Measurements from ENCODE around the gene BMF.

Gene BMF

DNA sequence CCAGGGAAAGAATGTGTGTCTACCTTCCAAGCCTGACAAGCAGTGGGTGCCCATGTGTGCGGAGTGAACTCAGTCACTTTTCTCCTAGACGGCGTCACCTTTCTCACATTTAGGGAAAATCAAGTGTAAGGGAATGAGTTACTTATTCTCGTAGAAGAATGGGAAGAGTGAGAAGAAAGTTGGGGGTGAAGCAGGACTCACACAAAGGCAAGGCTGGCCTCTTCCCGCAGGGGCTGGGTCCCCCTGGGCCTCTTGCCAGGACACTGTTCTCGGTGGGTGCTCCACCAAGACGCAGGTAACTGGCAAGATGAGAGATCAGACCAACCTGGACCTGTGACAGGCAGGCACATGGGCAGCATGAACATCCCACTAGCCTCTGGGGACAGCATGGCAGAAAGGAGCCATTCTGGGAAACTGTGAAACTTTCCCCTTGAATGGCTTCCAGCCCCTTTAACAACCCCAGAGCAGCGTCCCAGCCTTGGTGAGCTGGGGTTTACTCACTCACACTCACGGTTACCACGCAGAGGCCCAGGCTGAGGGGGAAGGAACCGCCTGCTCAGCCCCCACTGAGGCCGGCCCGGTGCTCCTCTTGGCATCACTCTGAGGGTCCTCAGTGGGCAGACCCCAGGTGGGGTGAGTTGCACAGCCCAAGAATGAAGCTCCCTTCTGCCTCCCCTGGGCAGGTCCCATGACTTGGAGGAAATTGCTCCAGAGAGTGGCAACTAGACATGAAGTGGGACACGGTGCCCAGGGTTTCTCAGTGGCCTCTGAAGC, 54.7 kb downstream of the BMF start:
- peak; percentile 65 for FAIRE-seq
- TF ChIP-seq TAF1 (IDR thresholded peaks at IDR 0.05; ENCODE audit: borderline replicate concordance, low read depth, low read length) (no peak), POLR2AphosphoS5 (IDR thresholded peaks at IDR 0.05; ENCODE audit: low read depth, low read length) (no peak), POLR2A (IDR thresholded peaks at IDR 0.05; ENCODE audit: low read depth, low read length) (no peak)
- no peak for DNase-seq (ENCODE audit: insufficient read length)

DNA sequence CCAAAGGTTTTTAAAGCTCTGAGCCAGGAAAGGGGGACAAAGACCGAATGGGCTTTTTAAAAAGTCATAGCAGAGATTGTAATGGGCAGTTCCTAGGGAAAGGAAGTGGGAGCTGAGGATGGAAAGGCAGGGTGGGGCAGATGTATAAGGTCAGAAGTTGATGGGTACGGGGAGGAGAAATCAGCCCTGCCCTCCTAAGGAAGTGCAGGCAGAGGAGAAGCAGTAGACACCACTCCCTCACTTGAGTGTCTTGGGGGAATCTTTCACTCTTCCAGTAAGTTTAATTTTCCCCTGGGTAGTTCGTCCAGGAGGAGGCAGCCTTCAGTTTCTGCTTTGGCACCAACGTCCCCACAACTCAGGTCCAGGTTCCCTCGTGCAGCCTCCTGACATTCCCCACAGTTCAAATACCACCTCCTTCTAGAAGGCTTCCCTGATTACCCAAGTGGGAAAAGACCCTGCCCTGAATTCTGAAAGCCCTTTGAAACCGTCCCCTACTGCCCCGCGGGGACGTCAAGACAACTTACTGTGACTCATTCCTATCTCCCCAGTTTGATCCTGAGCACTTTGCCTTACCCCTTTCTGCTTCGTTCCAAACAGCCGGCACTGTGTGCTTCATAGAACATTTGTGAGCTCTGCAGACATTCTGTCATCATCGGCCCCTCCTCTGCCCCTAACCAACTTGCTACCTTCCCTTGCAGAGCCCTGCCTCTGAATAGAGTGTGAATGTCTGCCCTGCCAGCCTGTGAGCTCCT, 55.4 kb downstream of the BMF start:
- DNase-seq (ENCODE audit: insufficient read length), result no peak
- TF ChIP-seq TAF1 (IDR thresholded peaks at IDR 0.05; ENCODE audit: borderline replicate concordance, low read depth, low read length), result no peak
- no peak for TF ChIP-seq POLR2A (IDR thresholded peaks at IDR 0.05; ENCODE audit: low read depth, low read length)
- no peak for TF ChIP-seq POLR2AphosphoS5 (IDR thresholded peaks at IDR 0.05; ENCODE audit: low read depth, low read length)
- peak; percentile 36 for FAIRE-seq

DNA sequence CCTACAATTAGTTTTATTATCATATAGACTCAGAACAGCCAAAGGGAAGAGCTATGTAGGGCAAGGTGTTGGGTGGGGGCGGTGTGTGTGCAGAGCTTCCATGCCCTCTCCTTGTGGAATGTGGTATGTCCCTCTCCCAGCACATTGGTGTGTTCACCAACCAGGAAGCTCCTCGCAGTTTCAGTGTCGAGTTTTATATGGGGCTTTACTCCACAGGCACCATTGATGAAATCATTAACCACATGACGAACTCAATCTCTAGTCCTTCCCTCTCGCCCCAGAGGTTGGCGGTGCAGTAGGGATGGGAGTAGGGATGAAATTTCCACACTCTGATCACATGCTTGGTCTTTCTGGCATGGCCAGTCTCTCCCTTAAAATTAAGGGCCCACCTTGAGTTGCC, 56.1 kb downstream of the BMF start:
- FAIRE-seq (no peak), DNase-seq (ENCODE audit: insufficient read length) (no peak)
- TF ChIP-seq POLR2AphosphoS5 (IDR thresholded peaks at IDR 0.05; ENCODE audit: low read depth, low read length) (no peak), POLR2A (IDR thresholded peaks at IDR 0.05; ENCODE audit: low read depth, low read length) (no peak), TAF1 (IDR thresholded peaks at IDR 0.05; ENCODE audit: borderline replicate concordance, low read depth, low read length) (no peak)

DNA sequence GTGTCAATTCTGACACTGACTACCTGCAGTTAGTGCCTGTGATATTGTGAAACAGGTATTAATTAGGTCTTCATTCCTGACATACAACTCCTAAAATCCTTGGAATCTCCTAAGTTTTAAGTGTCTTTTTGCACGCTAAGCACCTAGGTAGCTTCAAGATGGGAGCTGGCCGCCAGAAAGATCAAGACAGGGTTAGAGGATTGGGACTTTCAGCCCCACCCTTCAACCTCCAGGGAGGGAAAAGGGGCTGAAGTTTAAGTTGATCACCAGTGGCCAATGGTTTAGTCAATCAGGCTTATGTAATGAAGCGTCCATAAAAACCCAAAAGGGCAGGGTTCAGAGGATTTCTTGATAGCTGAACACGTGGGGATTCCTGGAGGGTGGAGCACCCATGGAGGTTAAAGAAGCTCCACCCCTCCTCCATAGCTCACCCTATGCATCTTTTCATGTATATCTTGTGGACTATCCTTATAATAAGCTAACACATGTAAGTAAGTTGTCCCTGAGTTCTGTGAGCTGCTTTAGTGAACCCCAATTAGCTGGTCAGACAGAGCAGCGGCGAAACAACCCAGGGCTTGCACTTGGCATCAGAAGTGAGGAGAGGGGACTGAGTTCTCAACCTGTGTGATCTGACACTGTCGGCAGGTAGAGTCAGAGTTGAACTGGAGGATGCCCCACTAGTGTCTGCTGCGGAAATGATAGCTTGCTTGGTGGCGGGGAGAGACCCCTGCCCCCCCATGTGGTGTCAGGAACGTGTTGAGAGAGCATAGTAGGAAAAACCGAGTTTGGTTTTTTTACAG, 56.9 kb downstream of the BMF start:
- TF ChIP-seq POLR2A (IDR thresholded peaks at IDR 0.05; ENCODE audit: low read depth, low read length) (no peak), POLR2AphosphoS5 (IDR thresholded peaks at IDR 0.05; ENCODE audit: low read depth, low read length) (no peak), TAF1 (IDR thresholded peaks at IDR 0.05; ENCODE audit: borderline replicate concordance, low read depth, low read length) (no peak)
- no peak for FAIRE-seq
- DNase-seq (ENCODE audit: insufficient read length), result no peak

DNA sequence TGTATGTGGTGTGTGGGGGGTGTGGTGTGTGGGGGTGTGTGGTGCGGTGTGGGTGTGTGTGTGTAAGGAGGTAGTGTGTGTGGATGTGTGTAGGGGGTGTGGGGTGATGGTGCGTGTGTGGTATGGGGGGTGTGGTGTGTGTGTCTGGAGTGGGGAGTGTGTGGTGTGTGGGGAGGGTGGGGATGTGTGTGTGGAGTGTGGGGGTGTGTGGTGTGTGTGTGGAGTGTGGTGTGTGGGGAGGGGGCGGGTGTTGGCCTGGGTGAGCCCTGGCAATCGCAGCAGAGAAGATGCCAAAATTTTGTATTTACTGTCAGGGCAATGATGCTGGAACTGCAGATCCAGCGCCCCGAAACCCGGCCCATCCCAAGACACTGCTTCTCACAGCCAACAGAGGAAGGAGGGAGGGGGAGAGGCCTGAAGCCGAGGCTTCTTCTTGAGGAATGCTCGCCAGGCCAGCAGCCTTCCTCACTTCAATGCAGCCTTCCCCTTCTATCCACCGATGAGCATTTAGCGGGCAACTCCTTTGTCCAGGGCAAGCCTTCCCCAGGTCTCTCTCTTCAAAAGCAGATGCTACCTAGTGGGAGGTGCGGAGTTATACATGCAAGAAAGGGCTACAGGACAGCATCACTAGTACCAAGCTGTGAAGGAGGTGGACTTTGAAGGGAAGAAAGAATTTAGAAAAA, 57.8 kb downstream of the BMF start:
- peak; percentile 75 for FAIRE-seq
- no peak for DNase-seq (ENCODE audit: insufficient read length)
- TF ChIP-seq POLR2AphosphoS5 (IDR thresholded peaks at IDR 0.05; ENCODE audit: low read depth, low read length) (no peak), TAF1 (IDR thresholded peaks at IDR 0.05; ENCODE audit: borderline replicate concordance, low read depth, low read length) (no peak), POLR2A (IDR thresholded peaks at IDR 0.05; ENCODE audit: low read depth, low read length) (no peak)

DNA sequence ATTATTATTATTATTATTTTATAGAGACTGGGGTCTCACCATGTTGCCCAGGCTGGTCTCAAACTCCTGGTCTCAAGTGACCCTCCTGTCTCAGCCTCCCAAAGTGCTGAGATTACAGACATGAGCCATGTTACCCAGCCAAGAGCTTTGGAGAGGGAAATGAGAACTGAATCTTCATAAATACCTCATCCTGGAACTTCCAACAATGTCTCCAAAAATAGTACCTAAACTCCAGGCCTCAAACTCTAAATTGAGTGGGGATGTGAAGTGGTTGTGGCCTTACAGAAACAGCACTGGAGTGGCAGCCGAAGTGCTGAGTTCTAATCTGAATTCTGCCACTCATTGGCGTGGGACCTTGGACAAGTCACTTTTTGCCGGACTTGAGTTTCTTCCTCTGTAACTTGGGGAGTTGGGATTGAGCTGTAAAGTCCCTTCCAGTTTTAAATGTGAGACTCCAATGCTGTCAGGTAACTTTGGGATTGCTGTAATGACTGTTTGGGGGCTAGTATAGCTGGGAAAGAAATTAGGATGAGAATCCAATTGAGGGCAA, 59.7 kb downstream of the BMF start:
- FAIRE-seq (no peak), DNase-seq (ENCODE audit: insufficient read length) (no peak)
- no peak for TF ChIP-seq POLR2AphosphoS5 (IDR thresholded peaks at IDR 0.05; ENCODE audit: low read depth, low read length)

DNA sequence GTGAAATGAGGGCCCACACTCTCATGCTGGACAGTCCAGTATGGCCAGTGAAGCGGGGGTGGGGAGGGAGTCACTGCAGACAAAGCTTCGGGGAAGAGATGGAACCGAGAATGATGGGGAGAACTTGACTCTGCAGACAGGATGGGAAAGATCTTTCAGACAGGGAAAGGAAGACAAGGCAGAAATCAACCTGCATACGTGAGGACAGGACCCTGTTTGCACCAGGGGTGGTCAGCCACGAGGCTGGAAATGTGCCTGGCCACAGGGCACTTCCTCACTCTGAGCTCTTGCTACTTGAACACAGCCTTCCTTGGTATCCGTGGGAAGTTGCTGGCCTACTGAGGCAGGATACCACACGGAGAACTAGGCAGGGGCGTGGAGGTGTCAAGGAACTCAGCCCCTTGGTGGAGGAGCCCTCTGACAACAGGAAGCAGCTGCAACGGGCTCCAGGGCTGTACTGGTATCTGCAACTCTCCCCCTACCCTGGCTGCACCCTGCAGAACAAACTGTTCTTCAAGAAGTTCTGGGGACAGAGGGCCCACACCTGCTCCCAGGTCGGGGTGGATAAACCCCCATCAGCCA, 60.4 kb downstream of the BMF start:
- FAIRE-seq, result no peak
- no peak for TF ChIP-seq TAF1 (IDR thresholded peaks at IDR 0.05; ENCODE audit: borderline replicate concordance, low read depth, low read length)
- no peak for TF ChIP-seq POLR2AphosphoS5 (IDR thresholded peaks at IDR 0.05; ENCODE audit: low read depth, low read length)
- TF ChIP-seq POLR2A (IDR thresholded peaks at IDR 0.05; ENCODE audit: low read depth, low read length), result no peak; the same call in 1 of the 2 replicates
- no peak for DNase-seq (ENCODE audit: insufficient read length)

DNA sequence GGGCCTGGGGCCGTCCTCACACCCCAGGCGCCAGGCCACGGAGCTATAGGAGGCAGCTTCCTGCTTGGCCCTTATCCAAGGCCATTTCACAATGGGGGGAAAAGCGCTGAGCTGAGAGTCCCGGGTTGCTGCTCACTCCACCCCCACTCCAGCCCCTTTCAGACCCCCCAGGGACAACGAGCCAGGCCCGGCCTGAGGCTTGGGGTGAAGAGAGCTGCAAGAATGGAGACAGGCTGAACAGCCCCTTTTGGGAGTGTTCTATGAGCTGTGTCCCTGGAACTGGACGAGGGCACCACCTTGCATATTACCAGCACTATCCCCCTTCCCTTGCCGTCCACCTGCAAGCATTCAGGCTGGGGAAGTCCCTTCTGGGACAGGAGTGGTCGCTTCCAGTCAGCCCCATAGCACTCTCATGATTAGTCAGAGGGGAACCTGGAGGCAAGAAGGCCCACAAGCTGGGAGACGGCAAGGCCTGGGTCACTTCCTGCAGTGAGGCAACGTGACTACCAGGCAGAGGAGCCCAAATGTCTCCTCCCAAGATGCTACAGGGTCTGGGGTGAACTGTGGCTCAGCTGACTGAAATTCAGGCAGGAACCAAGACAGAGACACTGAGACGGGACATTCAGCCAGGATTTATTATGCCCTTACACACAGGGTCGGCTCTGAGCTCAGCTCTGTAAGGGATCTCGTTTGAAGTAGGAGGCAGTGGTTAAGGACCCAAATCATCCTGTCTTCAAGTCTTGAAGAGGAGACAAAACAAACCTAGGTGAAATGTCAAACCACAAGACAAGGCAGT, 61.1 kb downstream of the BMF start:
- TF ChIP-seq TAF1 (IDR thresholded peaks at IDR 0.05; ENCODE audit: borderline replicate concordance, low read depth, low read length), result no peak
- peak; percentile 43; the same call in 1 of the 2 replicates for TF ChIP-seq POLR2A (IDR thresholded peaks at IDR 0.05; ENCODE audit: low read depth, low read length)
- peak; percentile 93 for FAIRE-seq
- peak; percentile 79 for DNase-seq (ENCODE audit: insufficient read length)

DNA sequence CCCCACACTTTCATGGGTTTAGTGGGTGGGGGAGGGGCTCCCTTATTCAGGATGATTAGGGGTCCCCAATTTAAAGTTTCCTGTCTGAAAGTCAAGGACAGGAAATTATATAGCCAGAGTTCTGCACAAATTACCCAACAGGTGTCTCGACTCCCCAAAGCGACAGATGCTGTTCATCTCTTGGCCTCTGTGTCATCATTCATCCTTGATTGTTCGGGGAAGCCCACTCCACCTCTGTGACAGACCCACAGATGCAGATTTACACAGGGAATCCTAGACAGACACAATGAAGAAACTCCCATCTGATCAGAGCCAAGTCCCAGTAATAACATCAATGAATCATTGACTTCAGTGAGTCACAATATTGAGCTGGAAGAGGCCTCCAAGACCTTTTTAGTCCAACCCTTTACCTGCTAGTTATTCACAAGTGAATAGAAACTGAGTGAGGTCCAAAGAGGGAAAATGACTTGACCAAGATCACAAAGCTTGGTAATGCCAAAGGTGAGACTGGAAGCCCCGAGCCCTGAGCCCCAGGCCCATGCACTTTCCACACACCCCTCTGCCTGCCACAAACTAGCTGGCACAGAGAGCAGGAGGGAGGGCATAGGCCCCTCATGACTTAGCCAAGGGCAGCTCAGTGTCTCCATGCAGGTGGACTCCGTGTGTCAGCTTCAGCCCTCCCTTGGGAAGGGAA, 61.8 kb downstream of the BMF start:
- TF ChIP-seq POLR2AphosphoS5 (IDR thresholded peaks at IDR 0.05; ENCODE audit: low read depth, low read length) (no peak), POLR2A (IDR thresholded peaks at IDR 0.05; ENCODE audit: low read depth, low read length) (no peak), TAF1 (IDR thresholded peaks at IDR 0.05; ENCODE audit: borderline replicate concordance, low read depth, low read length) (no peak)
- peak; percentile 27 for FAIRE-seq
- DNase-seq (ENCODE audit: insufficient read length), result no peak

All from GM12892 (cell line).